C4-2B (cell line): ENCODE data around the gene C4B.

ENCODE experiments used
- H3K27ac ChIP-seq: fragments of 450-650 bp; 2 replicates; pipeline ENCODE4 v1.5.1; 2017
- ZFX ChIP-seq: fragments of 450-650 bp; IDR thresholded peaks from 2 replicates; pipeline ENCODE4 v1.6.1; 2017
- TF ChIP-seq, protein P1 (sequence below): fragments of 450-650 bp; conservative IDR thresholded peaks from 2 replicates; pipeline ENCODE4 v1.5.1; 2017; ENCODE audit warnings: mild to moderate bottlenecking

Gene C4B

DNA sequence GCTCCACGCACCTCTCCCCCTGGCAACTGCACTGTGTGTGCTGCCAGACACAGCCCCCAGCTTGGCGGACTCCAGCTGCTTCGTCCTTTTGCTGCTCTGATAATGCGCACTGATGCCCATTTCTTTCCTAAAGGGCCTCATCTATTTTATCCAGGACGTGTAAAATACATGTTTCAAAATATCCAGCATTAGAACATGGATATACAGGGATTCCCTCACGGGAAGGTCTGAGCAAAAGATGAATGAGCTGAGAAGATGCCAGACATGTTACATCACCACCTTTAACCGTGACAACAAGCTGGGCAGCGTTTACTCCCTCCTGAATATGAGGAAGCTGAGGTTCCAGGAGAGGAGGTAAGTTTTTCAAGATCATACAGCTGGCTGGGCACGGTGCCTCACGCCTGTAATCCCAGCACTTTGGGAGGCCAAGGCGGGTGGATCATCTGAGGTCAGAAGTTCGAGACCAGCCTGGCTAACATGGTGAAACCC, 61.8 kb downstream of the C4B start:
- no peak overlapping the region for H3K27ac ChIP-seq
- TF ChIP-seq, protein P1, sequence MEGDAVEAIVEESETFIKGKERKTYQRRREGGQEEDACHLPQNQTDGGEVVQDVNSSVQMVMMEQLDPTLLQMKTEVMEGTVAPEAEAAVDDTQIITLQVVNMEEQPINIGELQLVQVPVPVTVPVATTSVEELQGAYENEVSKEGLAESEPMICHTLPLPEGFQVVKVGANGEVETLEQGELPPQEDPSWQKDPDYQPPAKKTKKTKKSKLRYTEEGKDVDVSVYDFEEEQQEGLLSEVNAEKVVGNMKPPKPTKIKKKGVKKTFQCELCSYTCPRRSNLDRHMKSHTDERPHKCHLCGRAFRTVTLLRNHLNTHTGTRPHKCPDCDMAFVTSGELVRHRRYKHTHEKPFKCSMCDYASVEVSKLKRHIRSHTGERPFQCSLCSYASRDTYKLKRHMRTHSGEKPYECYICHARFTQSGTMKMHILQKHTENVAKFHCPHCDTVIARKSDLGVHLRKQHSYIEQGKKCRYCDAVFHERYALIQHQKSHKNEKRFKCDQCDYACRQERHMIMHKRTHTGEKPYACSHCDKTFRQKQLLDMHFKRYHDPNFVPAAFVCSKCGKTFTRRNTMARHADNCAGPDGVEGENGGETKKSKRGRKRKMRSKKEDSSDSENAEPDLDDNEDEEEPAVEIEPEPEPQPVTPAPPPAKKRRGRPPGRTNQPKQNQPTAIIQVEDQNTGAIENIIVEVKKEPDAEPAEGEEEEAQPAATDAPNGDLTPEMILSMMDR: no peak
- no peak for TF ChIP-seq ZFX

DNA sequence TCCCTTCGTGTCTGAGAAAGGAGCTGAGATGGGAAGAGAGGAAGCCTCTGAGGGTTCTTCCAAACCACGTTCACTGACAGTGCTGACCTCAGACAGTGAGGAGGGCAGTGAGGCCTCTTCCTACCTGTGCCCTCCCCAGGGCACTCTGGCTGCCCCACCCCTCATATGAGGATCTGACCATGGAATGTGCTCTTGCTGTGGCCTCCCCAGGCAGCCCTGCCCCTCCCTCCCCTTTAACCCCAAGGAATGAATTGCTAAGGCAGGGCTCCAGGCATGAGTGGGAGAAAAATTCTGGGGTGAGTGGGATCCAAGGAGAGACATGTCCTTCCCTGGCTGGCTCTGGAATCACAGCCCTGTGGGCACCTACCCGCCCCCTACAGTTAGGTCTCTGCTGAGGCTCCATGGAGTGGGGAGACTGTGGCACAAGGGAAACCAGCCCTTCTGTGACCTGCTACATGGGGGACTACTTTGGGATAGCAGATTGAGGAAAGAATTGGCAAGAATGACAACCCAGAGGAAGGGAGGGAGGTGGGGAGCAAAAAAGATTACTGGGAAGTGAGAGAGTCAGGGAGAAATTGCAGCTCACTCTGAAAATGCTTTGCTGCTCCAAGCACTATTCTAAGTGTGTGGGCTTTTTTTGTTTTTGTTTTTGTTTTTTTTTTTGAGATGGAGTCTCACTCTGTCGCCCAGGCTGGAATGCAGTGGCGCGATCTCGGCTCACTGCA, 65.1 kb downstream of the C4B start:
- no peak overlapping the region for H3K27ac ChIP-seq
- TF ChIP-seq ZFX: no peak

DNA sequence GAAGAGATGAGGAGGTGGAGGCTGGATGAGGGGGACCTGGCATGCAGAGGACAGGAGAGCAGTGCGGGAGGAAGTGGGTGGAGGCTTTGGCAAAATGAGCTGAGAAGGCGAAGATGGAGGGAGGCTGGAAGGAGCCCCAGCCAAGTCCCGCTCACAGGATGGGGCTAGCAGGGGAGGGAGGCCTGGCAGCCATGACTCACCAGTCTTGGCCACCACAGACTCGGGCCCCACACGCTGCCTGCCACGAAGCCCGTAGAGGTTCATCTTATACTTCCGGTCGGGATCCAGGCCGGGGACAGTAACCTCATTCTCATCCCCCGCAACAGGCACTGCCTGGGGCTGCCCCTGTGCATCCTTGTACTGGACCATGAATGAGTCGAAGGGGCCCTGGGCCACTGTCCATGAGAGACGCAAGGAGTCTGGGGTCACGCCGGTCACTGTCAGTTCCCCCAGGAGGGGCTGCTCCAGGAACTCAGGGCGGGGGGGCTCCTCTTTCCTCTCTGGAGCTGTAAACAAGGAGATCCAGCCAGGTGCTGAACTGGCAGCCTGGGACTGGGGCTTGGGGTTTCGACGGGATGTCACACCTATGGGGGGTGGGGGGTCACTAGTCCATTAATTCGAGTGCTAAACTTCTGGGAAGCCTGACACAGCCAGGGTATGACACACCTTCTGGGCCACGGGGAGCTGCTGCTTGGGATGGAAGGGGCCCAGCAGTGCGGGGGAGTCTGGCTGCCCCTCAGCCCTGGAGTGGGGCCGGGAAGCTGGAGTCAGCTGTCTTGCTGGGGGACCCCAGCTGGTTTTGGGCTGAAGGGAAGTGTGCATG, 66.8 kb downstream of the C4B start:
- TF ChIP-seq, protein P1: no peak
- TF ChIP-seq ZFX: no peak
- H3K27ac ChIP-seq: no peak overlapping the region

DNA sequence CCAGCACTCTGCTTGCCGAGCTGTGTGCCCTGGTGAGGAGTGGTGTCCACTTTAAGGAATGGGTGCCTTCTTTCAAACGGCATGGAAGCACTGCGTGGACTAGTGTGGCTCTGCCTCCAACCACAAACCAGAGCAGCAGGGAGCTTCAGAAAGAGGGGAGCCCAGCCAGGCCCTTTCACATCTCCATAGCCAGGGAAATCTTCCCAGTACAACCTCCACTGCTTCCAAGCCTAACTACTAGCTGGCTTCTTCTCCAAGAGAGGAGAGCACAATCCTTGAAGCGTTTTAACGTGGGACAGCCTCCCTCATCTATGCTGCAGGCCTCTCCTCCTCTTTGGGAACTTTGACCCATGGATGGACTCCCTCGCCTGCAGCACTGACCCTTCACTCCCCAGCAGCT, 67.9 kb downstream of the C4B start:
- H3K27ac ChIP-seq: no peak overlapping the region
- TF ChIP-seq ZFX: no peak
- TF ChIP-seq, protein P1: no peak

DNA sequence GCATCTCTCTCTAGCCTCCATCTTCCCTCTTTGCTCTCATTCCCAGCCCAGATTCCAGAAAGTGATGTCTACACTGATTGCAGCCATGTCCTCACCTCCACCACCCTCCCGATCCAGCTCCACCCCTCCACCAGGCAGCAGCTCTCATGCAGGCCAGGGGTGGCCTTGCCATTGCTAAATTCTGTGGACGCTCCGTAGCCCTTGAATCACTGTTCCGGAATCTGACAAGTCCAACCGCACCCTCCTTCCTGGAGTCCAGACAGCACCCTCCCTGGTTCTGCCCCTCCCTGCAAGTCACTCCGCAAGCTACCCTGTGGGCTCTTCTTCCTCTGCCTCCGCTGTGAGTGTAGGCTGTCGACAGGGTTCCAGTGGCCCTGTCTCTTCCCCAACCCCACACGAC, 68.3 kb downstream of the C4B start:
- no peak overlapping the region for H3K27ac ChIP-seq
- TF ChIP-seq, protein P1: no peak
- no peak for TF ChIP-seq ZFX

DNA sequence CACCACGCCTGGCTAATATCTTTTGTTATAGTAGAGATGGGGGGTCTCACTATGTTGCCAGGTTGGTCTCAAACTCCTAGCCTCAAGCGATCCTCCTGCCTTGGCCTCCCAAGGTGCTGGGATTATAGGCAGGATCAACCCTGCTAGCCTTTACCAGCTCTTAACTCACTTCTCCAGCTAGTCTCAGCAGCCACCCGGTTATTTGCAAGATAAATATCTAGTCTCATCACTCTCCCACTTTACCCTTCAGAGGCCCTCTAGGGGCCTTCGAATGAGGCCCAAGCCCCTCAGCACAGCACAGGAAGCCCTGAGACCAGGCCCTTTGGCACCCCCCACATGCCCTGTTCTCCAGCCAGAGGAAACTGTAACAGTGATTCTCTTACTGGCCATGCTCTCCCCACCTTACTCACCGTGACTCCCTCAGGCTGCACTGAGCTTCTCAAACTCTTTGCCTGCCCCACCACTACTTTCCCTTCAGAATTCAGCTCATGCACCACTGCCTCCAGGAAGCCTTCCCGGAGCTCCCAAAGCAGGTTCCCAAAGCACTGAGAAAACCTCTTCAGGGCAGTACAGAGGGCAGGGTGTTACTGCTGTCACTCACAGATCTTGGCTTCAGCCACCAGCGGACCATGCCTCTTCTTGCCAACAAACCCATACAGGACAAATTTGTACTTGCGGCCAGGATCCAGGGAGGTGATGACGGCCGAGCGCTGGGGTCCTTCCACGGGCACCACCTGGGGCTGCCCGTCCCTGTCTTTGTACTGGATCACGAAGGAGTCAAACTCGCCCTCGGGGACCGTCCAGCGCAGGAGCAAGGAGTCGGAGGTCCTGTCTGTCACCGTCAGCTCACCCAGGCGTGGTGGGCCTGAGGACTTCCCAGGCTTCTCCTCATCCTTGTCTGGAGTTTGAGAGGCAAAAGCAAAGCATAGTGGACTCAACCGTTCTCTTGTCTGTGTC, 69.5 kb downstream of the C4B start:
- TF ChIP-seq ZFX: no peak
- TF ChIP-seq, protein P1: no peak
- no peak overlapping the region for H3K27ac ChIP-seq

DNA sequence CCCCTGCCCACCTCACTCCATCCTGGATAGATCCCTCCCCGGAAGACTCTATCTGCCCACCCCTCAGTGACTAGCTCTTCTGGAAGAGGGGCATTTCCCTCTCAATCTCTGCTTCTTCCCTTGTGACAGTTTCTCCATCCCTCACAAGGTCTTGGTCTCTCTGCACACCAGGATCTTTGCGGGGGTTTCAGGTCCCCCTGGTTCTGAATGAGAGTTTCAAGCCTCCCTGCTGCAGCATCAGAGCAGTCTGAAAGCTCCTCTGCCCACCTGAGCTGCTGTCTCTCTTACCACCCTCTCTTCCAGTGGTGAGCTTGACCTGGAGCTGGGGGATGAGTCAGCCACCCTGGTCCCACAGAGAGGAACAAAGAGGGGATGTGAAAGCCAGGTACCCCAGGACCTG, 70.2 kb downstream of the C4B start:
- no peak for TF ChIP-seq ZFX
- TF ChIP-seq, protein P1: no peak
- no peak overlapping the region for H3K27ac ChIP-seq
